HepG2 (cell line): Measurements from ENCODE around the gene ADGRG6. TPM values are rescaled to one million over a fixed set of nuclear protein-coding genes. Genes with fewer than 3 reads are reported as not detected.

Experiments
- E2F1 ChIP-seq: sonication (generic); formaldehyde crosslinking; IDR thresholded peaks from 2 replicates; pipeline ENCODE4 v1.5.0; 2020; ENCODE audit warnings: missing genetic modification reagents
- FOXP4 ChIP-seq: sonication (generic); formaldehyde crosslinking; IDR thresholded peaks from 2 replicates; pipeline ENCODE4 v1.4.0; 2020; ENCODE audit warnings: missing genetic modification reagents
- HNRNPH1 ChIP-seq: fragments of 200-400 bp; formaldehyde crosslinking; optimal IDR thresholded peaks from 2 replicates; pipeline ENCODE3; 2017; ENCODE audit warnings: mild to moderate bottlenecking, low read depth, low read length
- IRX3 ChIP-seq: sonication (generic); formaldehyde crosslinking; IDR thresholded peaks from 2 replicates; pipeline ENCODE4 v1.8.1; 2023; ENCODE audit warnings: mild to moderate bottlenecking, low read depth, missing genetic modification reagents, borderline replicate concordance
- MED13 ChIP-seq: sonication (generic); formaldehyde crosslinking; IDR thresholded peaks from 2 replicates; pipeline ENCODE4 v1.5.0; 2020; ENCODE audit warnings: missing genetic modification reagents
- NFYC ChIP-seq: IDR thresholded peaks from 2 replicates; pipeline ENCODE4 v1.6.1; 2016; ENCODE audit warnings: missing genetic modification reagents, missing compliant biosample characterization
- PHB2 ChIP-seq: fragments of 450-650 bp; IDR thresholded peaks from 2 replicates; pipeline ENCODE4 v1.6.1; 2018; ENCODE audit not compliant: partially characterized antibody
- POLR2AphosphoS5 ChIP-seq: IDR thresholded peaks from 2 replicates; pipeline ENCODE4 v1.6.1; 2012; ENCODE audit warnings: low read depth, low read length
- PRMT3 ChIP-seq: sonication (generic); formaldehyde crosslinking; IDR thresholded peaks from 2 replicates; pipeline ENCODE4 v1.8.1; 2022; ENCODE audit warnings: low read depth, mild to moderate bottlenecking, moderate library complexity, missing genetic modification reagents, borderline replicate concordance
- RNF2 ChIP-seq: fragments of 450-650 bp; conservative IDR thresholded peaks from 2 replicates; pipeline ENCODE4 v1.6.1; 2016; ENCODE audit warnings: low read depth
- SALL1 ChIP-seq: sonication (generic); formaldehyde crosslinking; IDR thresholded peaks from 2 replicates; pipeline ENCODE4 v1.8.0; 2022; ENCODE audit warnings: mild to moderate bottlenecking, missing genetic modification reagents
- SMC3 ChIP-seq: IDR thresholded peaks from 2 replicates; pipeline ENCODE4 v1.6.1; 2011; ENCODE audit warnings: low read length, improper control_type of control experiment
- SRY ChIP-seq: sonication (generic); formaldehyde crosslinking; IDR thresholded peaks from 2 replicates; pipeline ENCODE4 v1.8.0; 2022; ENCODE audit warnings: mild to moderate bottlenecking, missing genetic modification reagents
- STAT6 ChIP-seq: sonication (generic); formaldehyde crosslinking; IDR thresholded peaks from 2 replicates; pipeline ENCODE4 v1.4.0; 2020; ENCODE audit warnings: missing genetic modification reagents, mild to moderate bottlenecking, borderline replicate concordance
- WIZ ChIP-seq: sonication (generic); formaldehyde crosslinking; IDR thresholded peaks from 2 replicates; pipeline ENCODE4 v1.5.1; 2020; ENCODE audit warnings: mild to moderate bottlenecking, missing genetic modification reagents
- YY1 ChIP-seq: IDR thresholded peaks from 2 replicates; pipeline ENCODE4 v1.6.1; 2011; ENCODE audit warnings: low read length, low read depth, moderate library complexity, mild to moderate bottlenecking; ENCODE audit not compliant: insufficient read depth, insufficient replicate concordance
- ZIK1 ChIP-seq: sonication (generic); formaldehyde crosslinking; IDR thresholded peaks from 2 replicates; pipeline ENCODE4 v1.5.0; 2020; ENCODE audit warnings: mild to moderate bottlenecking, low read depth, missing genetic modification reagents, borderline replicate concordance
- ZNF20 ChIP-seq: sonication (generic); formaldehyde crosslinking; IDR thresholded peaks from 2 replicates; pipeline ENCODE4 v1.4.0; 2020; ENCODE audit warnings: mild to moderate bottlenecking, moderate library complexity, missing genetic modification reagents
- ZNF569 ChIP-seq: sonication (generic); formaldehyde crosslinking; IDR thresholded peaks from 2 replicates; pipeline ENCODE4 v1.5.0; 2020; ENCODE audit warnings: mild to moderate bottlenecking, missing genetic modification reagents, moderate library complexity, borderline replicate concordance
- polyA plus RNA-seq, 8 experiments: library from polyadenylated mRNA; depleted of rRNA in 3 of 8; stranded (reverse) in 7 of 8; unstranded in 1 of 8; fragments of >200 nt; fragmentation: Illumina TruSeq in 4 of 8; extraction: Trizol in 4 of 8; gene quantifications; 2 replicates each; pipeline versions ENCODE4 v1.2.1 to v1.2.3, GENCODE V29; 2011 to 2016; ENCODE audit warnings: low read depth in 4 of 8, missing spikeins in 1 of 8, mixed read lengths in 1 of 8; ENCODE audit not compliant: insufficient read depth in 1 of 8
- total RNA-seq, 5 experiments: library from RNA; depleted of rRNA; stranded (reverse); fragments of >200 nt; fragmentation: Illumina TruSeq; extraction: Trizol; gene quantifications; 2 replicates each; pipeline ENCODE4 v1.2.3, GENCODE V29; 2016; ENCODE audit warnings: low read depth in 1 of 5
- TF ChIP-seq, protein P1 (sequence below): sonication (generic); formaldehyde crosslinking; IDR thresholded peaks from 2 replicates; pipeline ENCODE4 v1.8.1; 2022; ENCODE audit warnings: low read depth, mild to moderate bottlenecking, missing genetic modification reagents
- TF ChIP-seq, protein P2 (sequence below): sonication (generic); formaldehyde crosslinking; IDR thresholded peaks from 2 replicates; pipeline ENCODE4 v1.8.0; 2022; ENCODE audit warnings: mild to moderate bottlenecking, missing genetic modification reagents

Gene ADGRG6
- total and polyA plus RNA-seq, 2 of the 13 experiments (the other 11 are each of a cell fraction or from before 2014, with no cell fraction given), result 129 to 249 TPM

GRCh38 chr6:142265476-142265875, 36.3 kb upstream of the ADGRG6 start (continued):
- TF ChIP-seq, protein P1, sequence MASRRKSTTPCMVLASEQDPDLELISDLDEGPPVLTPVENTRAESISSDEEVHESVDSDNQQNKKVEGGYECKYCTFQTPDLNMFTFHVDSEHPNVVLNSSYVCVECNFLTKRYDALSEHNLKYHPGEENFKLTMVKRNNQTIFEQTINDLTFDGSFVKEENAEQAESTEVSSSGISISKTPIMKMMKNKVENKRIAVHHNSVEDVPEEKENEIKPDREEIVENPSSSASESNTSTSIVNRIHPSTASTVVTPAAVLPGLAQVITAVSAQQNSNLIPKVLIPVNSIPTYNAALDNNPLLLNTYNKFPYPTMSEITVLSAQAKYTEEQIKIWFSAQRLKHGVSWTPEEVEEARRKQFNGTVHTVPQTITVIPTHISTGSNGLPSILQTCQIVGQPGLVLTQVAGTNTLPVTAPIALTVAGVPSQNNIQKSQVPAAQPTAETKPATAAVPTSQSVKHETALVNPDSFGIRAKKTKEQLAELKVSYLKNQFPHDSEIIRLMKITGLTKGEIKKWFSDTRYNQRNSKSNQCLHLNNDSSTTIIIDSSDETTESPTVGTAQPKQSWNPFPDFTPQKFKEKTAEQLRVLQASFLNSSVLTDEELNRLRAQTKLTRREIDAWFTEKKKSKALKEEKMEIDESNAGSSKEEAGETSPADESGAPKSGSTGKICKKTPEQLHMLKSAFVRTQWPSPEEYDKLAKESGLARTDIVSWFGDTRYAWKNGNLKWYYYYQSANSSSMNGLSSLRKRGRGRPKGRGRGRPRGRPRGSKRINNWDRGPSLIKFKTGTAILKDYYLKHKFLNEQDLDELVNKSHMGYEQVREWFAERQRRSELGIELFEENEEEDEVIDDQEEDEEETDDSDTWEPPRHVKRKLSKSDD (CRISPR knock-in tag), result no peak
- TF ChIP-seq NFYC (CRISPR knock-in tag) (peak; percentile 19; the same call in 1 of the 2 replicates), SALL1 (CRISPR knock-in tag) (peak; percentile 80; the same call in 1 of the 2 replicates), STAT6 (CRISPR knock-in tag) (peak; percentile 76; the same call in 1 of the 2 replicates), POLR2AphosphoS5 (no peak), ZNF20 (CRISPR knock-in tag) (no peak), WIZ (CRISPR knock-in tag) (no peak), YY1 (no peak), IRX3 (CRISPR knock-in tag) (no peak), MED13 (CRISPR knock-in tag) (no peak; the same call in 1 of the 2 replicates), ZIK1 (CRISPR knock-in tag) (no peak), FOXP4 (CRISPR knock-in tag) (peak; percentile 85), SRY (no peak), PHB2 (no peak), RNF2 (no peak), E2F1 (CRISPR knock-in tag) (no peak), HNRNPH1 (no peak), PRMT3 (CRISPR knock-in tag) (no peak), ZNF569 (no peak), SMC3 (no peak)
- TF ChIP-seq, protein P2, sequence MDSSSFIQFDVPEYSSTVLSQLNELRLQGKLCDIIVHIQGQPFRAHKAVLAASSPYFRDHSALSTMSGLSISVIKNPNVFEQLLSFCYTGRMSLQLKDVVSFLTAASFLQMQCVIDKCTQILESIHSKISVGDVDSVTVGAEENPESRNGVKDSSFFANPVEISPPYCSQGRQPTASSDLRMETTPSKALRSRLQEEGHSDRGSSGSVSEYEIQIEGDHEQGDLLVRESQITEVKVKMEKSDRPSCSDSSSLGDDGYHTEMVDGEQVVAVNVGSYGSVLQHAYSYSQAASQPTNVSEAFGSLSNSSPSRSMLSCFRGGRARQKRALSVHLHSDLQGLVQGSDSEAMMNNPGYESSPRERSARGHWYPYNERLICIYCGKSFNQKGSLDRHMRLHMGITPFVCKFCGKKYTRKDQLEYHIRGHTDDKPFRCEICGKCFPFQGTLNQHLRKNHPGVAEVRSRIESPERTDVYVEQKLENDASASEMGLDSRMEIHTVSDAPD (CRISPR knock-in tag), result no peak
